B cell (primary cell): ENCODE results near the gene GRIK3.

Experiments used
- CTCF ChIP-seq: fragments of 200-600 bp; IDR thresholded peaks from one replicate; pipeline ENCODE4 v1.8.0; 2022; ENCODE audit warnings: antibody characterized with exemption, mild to moderate bottlenecking
- EZH2 ChIP-seq: IDR thresholded peaks from 2 replicates; pipeline ENCODE4 v1.6.1; 2012; ENCODE audit warnings: borderline replicate concordance, low read depth, mild to moderate bottlenecking, moderate library complexity, low read length; ENCODE audit not compliant: insufficient read depth, poor library complexity, severe bottlenecking

- TF ChIP-seq CTCF: no peak
- TF ChIP-seq EZH2: no peak
These were observed 32.6 kb downstream of the GRIK3 start for GRCh38 chr1:37001703-37002102.
